ENCODE results near the gene PCDH15.

- TF ChIP-seq, protein P1, sequence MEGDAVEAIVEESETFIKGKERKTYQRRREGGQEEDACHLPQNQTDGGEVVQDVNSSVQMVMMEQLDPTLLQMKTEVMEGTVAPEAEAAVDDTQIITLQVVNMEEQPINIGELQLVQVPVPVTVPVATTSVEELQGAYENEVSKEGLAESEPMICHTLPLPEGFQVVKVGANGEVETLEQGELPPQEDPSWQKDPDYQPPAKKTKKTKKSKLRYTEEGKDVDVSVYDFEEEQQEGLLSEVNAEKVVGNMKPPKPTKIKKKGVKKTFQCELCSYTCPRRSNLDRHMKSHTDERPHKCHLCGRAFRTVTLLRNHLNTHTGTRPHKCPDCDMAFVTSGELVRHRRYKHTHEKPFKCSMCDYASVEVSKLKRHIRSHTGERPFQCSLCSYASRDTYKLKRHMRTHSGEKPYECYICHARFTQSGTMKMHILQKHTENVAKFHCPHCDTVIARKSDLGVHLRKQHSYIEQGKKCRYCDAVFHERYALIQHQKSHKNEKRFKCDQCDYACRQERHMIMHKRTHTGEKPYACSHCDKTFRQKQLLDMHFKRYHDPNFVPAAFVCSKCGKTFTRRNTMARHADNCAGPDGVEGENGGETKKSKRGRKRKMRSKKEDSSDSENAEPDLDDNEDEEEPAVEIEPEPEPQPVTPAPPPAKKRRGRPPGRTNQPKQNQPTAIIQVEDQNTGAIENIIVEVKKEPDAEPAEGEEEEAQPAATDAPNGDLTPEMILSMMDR (IDR thresholded peaks at IDR 0.05 in 4 of 5, conservative IDR thresholded peaks at IDR 0.05 in 1 of 5), result no peak
- no peak for TF ChIP-seq POLR2A (IDR thresholded peaks at IDR 0.05)
These were observed 297.2 kb downstream of the PCDH15 start for GRCh38 chr10:54503863-54504262.
